HL-60 (cell line): ENCODE data around the gene PRR9.
A peak's percentile ranks its signal among the peaks of the same experiment; 100 is the strongest.
"Not testable (repeated sequence)": the region's sequence is repeated elsewhere in the genome, so short reads cannot be mapped to it uniquely, and the experiment has no call there.

Source experiments
- DNase-seq, 2 experiments: peaks; one replicate each; pipeline ENCODE4 v3.0.0-alpha.2; 2010 to 2020; ENCODE audit warnings: low read depth in 1 of 2, low spot score in 1 of 2
- H3K27ac ChIP-seq: fragments of 250-450 bp; sonication (Bioruptor Pico); replicated peaks from 2 replicates; pipeline ENCODE4 v1.5.1; 2020; ENCODE audit warnings: mild to moderate bottlenecking, moderate library complexity
- H3K27me3 ChIP-seq: fragments of 250-450 bp; sonication (Bioruptor Pico); 2 replicates; pipeline ENCODE4 v1.5.1; 2021; ENCODE audit warnings: mild to moderate bottlenecking, moderate library complexity; ENCODE audit not compliant: insufficient read depth, poor library complexity, severe bottlenecking
- H3K4me3 ChIP-seq: replicated peaks from 2 replicates; pipeline ENCODE4 v1.5.1; 2011; ENCODE audit warnings: mild to moderate bottlenecking, control low read depth, low read length; ENCODE audit not compliant: insufficient read depth
- GABPA ChIP-seq: IDR thresholded peaks from 2 replicates; pipeline ENCODE4 v1.6.1; 2012; ENCODE audit warnings: low read depth
- POLR2AphosphoS5 ChIP-seq: IDR thresholded peaks from 2 replicates; pipeline ENCODE4 v1.6.1; 2012; ENCODE audit warnings: low read depth
- REST ChIP-seq: IDR thresholded peaks from 2 replicates; pipeline ENCODE4 v1.6.1; 2012; ENCODE audit warnings: low read depth; ENCODE audit not compliant: insufficient replicate concordance
- SPI1 ChIP-seq: IDR thresholded peaks from 2 replicates; pipeline ENCODE4 v1.6.1; 2012; ENCODE audit warnings: low read depth, mild to moderate bottlenecking, borderline replicate concordance
- TF ChIP-seq, protein P1 (sequence below): IDR thresholded peaks from one replicate; pipeline ENCODE4 v1.5.1; 2011; ENCODE audit warnings: low read length, control low read depth, inconsistent platforms; ENCODE audit not compliant: insufficient read depth

Gene PRR9

DNA sequence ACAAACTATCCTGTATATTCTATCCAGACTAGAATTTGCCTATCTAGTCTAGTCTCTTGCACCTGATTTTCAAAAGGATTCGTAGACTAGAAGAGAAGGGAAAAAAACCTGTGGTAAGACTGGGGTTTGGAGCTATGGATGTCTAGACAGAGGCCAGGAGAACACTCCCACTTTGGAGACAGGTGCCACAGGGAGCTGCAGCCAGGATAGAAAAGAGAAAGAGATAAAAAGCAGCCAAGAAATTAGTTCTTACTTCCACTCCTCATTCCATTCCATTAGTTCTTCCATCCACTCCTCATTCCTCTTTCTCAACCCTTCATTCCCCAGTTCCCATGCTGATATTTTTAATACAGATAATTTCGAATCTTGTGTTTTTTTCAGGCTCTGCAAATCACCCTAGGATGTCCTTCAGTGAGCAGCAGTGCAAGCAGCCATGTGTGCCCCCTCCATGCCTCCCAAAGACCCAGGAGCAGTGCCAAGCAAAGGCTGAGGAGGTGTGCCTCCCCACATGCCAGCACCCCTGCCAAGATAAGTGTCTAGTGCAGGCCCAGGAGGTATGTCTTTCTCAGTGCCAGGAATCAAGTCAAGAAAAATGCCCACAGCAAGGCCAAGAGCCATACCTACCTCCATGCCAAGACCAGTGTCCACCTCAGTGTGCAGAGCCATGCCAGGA, 496 bp downstream of the PRR9 start:
- Histone ChIP-seq H3K4me3 (no peak overlapping the region), H3K27me3 (no peaks in the 10 kb centered on the region), H3K27ac (no peak overlapping the region)
- TF ChIP-seq POLR2AphosphoS5 (no peak), REST (no peak), SPI1 (no peak), GABPA (no peak)
- TF ChIP-seq, protein P1, sequence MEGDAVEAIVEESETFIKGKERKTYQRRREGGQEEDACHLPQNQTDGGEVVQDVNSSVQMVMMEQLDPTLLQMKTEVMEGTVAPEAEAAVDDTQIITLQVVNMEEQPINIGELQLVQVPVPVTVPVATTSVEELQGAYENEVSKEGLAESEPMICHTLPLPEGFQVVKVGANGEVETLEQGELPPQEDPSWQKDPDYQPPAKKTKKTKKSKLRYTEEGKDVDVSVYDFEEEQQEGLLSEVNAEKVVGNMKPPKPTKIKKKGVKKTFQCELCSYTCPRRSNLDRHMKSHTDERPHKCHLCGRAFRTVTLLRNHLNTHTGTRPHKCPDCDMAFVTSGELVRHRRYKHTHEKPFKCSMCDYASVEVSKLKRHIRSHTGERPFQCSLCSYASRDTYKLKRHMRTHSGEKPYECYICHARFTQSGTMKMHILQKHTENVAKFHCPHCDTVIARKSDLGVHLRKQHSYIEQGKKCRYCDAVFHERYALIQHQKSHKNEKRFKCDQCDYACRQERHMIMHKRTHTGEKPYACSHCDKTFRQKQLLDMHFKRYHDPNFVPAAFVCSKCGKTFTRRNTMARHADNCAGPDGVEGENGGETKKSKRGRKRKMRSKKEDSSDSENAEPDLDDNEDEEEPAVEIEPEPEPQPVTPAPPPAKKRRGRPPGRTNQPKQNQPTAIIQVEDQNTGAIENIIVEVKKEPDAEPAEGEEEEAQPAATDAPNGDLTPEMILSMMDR = no peak
- DNase-seq = no peak

DNA sequence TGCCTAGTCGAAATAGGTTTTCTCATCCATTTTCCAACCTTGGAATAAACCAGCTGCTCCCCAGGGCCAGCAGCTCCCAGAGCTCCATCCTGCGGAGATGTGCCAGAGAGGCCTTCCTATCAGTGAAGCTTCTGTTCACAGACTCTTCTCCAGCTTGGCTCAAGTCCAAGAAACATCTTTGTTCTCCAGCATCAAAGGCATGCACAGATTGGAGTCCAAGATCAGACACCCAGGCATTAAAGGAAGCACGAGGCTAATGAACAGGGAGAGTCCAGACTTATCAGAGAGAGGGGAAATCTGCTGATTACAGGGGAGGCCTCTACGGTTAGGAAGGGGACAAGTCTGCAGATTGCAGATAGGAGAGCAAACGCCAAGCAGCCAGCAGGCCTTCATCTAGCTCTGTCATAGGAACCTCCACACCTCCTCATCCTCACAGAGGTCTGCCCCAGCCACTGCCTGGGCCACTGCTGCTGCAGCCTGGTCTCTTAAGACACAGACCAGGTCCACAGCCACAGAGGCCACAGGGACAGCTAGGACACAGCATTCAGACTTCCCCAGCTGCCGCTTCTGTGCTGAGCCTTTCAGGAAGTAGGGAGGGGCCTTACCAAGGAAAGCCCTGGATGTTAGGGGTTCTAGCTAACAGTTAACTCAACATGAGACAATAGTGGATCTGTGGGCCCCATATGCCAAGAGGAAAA, 3.4 kb downstream of the PRR9 start:
- Histone ChIP-seq H3K4me3 (no peak overlapping the region), H3K27me3 (no peaks in the 10 kb centered on the region), H3K27ac (no peak overlapping the region)
- no peak for DNase-seq
- TF ChIP-seq SPI1 = no peak
- TF ChIP-seq, protein P1 = no peak
- no peak for TF ChIP-seq REST
- TF ChIP-seq GABPA = no peak
- no peak for TF ChIP-seq POLR2AphosphoS5

DNA sequence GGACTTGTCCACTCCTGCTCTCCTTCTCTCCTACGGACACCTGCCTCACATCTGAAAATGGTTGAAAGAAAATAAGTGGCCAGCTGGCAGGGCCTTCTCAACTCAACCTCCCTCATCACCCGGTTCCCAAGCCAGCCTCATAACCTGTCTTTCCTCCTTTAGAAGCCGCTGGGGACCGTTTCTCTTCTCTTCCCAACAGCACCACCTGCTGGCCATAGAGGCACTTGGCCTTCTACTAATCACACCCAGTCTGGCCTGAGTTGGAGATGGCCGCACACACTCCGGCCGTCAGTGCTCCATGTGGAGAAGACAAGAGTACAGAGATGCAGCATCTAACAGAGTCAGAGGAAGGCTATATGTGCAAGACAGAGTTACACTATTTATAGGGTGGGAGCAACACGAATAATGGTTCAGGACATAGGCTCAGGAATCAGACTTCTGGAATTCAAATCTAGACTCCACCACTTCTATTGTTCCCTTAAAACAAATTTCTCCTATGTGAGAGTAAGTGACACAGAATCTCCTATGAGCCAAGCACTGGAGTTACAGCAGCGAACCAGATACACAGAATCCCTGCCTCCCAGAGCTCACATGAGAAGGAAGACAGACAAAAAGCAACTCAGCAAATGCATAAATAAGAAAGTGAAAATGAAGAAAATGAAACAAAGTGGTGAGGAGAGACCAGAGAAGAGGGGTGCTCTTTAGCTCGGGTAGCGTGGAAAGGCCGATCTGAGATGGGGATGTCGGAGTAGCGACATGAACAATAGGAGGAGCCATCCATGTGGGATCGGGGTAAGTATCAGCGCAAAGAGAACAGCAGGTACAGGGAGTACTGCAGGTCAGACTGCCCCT, 5.9 kb downstream of the PRR9 start:
- H3K27ac ChIP-seq, H3K27me3 ChIP-seq, H3K4me3 ChIP-seq: not testable (repeated sequence)
- peak in 1 of 2 experiments; percentile 62 for DNase-seq
- TF ChIP-seq, protein P1 = peak; percentile 8
